Measurements from ENCODE around the gene ASTN2.

ASTN2 gene

DNA sequence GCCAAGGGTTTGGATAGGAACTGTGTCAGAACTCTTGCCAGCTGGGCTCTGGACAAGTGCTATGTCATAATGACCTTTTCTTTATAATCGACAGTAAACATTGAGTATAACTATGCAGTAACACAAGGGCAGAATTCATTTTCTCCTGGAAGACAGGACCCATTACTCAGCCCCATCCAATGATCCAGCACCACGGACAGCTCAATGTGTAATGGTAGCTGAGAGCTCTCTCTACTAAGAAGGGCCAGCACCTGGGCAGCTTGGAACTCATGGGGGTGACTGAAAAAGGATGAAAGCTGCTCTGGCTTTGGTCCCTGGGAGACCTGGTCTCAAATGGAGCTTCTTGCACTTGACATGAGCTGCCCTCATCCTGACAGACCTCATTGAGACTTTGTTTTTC is 380.0 kb downstream of the ASTN2 start:
- no peak for DNase-seq (ENCODE audit: low read depth)
- H3K4me3 ChIP-seq (ENCODE audit: low read length), result no peak overlapping the region
- TF ChIP-seq, protein P1, sequence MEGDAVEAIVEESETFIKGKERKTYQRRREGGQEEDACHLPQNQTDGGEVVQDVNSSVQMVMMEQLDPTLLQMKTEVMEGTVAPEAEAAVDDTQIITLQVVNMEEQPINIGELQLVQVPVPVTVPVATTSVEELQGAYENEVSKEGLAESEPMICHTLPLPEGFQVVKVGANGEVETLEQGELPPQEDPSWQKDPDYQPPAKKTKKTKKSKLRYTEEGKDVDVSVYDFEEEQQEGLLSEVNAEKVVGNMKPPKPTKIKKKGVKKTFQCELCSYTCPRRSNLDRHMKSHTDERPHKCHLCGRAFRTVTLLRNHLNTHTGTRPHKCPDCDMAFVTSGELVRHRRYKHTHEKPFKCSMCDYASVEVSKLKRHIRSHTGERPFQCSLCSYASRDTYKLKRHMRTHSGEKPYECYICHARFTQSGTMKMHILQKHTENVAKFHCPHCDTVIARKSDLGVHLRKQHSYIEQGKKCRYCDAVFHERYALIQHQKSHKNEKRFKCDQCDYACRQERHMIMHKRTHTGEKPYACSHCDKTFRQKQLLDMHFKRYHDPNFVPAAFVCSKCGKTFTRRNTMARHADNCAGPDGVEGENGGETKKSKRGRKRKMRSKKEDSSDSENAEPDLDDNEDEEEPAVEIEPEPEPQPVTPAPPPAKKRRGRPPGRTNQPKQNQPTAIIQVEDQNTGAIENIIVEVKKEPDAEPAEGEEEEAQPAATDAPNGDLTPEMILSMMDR (conservative IDR thresholded peaks at IDR 0.05; ENCODE audit: low read length), result no peak

DNA sequence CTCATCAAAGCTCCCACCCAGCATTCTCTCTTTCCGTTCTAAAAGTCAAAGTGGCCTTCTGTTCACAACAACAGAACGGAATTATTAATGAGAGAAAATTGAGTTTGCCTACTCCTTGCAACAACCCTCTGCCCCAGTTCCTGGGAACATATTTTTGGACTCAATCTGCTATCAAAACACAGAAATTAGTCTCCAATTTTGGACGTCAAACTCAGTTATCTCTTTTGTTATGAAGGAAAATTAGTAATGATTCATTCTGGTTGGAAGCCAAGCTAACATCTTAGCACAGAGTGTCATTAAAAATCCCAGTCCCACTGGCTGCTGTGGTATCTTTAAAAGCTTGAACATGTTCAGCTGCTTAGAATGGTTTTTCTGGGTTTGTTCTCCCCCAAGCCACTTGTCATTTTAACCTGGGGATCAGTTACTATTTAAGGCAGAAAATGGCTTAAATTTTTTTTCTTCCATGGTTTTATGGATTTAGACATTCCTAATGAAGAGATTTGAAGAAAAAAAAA is 384.5 kb downstream of the ASTN2 start:
- DNase-seq (ENCODE audit: low read depth), result no peak
- TF ChIP-seq, protein P1 (conservative IDR thresholded peaks at IDR 0.05; ENCODE audit: low read length), result no peak
- no peak overlapping the region for H3K4me3 ChIP-seq (ENCODE audit: low read length)

DNA sequence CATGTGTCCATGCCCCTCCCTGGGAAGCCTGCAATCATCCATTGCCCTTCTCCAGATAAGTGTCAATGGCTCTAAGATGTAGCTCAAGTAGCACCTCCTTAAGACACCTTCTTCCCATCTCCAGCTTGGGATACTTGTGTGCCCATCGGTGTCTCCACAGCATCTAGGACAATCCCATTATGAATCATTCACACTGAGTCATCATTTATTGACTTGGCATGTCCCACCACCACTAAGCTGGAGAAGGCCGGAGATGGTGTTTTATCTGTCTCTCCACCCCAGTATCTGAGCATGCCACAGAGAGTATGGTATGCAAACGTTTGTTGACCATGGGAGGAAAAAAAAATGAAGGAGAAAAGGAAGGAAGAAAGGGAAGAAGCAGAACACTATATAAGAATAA is 385.5 kb downstream of the ASTN2 start:
- H3K4me3 ChIP-seq (ENCODE audit: low read length), result no peak overlapping the region
- DNase-seq (ENCODE audit: low read depth), result no peak
- TF ChIP-seq, protein P1 (conservative IDR thresholded peaks at IDR 0.05; ENCODE audit: low read length), result no peak

DNA sequence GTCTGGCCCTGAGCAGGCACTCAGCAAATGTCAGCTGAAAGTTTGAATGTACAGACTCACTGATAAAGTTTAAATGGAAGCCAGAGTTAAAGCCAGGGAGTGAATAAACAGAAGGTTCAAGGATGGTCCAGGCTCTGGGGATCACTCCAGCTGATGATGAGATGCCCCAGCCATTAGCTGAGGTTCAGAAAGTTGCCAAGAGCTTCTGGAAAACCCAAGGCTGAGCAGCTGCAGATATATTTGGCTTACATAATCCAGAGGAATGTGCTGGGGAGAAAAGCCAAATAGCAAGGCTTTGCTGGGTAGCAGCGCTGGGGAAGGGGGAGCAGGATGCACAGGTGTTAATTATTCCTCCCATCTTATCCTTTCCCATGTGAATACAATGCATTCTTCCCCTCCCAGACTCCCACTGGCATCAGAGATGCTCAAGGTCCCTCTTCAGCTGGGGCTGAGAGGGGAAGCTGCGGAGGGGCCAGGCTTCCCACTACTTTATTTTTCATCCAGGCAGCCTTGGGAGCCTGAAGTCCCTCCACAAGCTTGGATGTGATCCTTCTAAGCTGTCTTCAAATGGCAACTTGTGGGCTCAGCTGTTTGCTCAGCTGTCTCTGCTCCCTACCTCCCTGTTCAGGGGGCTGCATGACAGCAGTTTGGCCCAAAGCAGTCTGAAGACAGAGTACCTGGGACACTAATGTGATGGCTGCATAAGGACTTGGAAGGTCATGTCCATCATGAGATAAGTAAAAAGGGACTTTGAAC is 386.6 kb downstream of the ASTN2 start:
- DNase-seq (ENCODE audit: low read depth), result peak; percentile 1

DNA sequence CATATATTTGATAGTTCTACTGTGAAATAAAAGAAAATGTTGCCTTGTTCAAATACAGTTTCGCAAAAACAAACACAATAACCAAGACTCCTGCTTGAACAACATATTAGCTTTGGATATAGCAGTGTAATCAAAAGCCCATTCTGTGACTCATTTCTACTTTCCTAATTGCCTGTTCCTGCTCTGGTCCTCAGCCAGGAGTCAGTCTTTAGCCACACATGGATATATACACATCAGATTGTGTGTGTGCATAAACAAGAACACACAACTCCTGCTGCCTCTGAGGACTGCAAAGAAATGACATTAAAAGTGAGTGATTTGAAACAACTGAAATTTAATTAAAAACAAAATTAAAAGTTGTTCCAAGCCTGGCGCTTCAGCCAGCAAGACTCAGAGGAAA is 393.0 kb downstream of the ASTN2 start:
- TF ChIP-seq, protein P1 (conservative IDR thresholded peaks at IDR 0.05; ENCODE audit: low read length), result no peak
- no peak for DNase-seq (ENCODE audit: low read depth)
- no peak overlapping the region for H3K4me3 ChIP-seq (ENCODE audit: low read length)

More for the DNA sequence above, 386.6 kb downstream of the ASTN2 start:
- TF ChIP-seq, protein P1 (conservative IDR thresholded peaks at IDR 0.05; ENCODE audit: low read length), result no peak
- H3K4me3 ChIP-seq (ENCODE audit: low read length), result no peak overlapping the region

DNA sequence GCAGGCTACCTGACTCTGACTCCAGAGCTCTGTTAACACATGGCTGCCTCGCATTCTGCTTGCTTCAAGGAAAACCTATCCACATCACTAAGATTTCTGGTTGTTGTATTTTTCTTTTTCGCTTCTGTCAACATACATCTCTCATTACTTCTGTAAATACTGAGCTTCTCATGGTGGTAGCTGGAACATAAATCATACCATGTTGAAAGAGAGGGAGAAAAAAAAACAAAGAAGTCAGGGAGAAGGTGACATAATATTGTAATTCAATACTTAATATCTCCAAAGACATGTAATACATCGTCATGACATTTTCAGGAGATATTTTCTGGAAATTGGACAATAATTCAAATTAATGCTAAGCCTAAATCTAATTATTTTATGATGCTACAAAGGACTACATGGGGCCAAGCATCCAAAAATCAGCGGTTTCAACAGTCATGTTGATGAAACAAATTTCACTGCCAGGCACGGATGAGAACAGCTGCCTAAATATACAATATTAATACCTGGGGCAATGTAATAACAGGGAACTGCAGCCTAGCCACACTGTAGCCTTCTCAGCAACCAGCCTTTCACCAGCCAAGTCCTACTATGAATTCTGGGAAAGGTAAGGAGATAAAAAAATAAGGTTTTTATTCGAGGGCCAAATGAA is 395.8 kb downstream of the ASTN2 start:
- DNase-seq (ENCODE audit: low read depth), result no peak
- TF ChIP-seq, protein P1 (conservative IDR thresholded peaks at IDR 0.05; ENCODE audit: low read length), result no peak
- H3K4me3 ChIP-seq (ENCODE audit: low read length), result no peak overlapping the region

Data from AG10803 (cell line).